SHP77 treated with DMSO at 0.1 percent for 48 hours (cell line): ENCODE data around the gene LYRM4.
A peak's percentile ranks its signal among the peaks of the same experiment; 100 is the strongest.

Source experiments
- DNase-seq: peaks from one replicate; lab custom pipeline; 2025; lab: John Stamatoyannopoulos, UW

LYRM4 gene

GRCh38 chr6:5279891-5280338 is 19.2 kb upstream of the LYRM4 start:
- DNase-seq = no peak

- no peak for DNase-seq
These were observed 17.9 kb upstream of the LYRM4 start for GRCh38 chr6:5278565-5279120.

GRCh38 chr6:5278047-5278446 is 17.3 kb upstream of the LYRM4 start:
- DNase-seq = no peak

DNA sequence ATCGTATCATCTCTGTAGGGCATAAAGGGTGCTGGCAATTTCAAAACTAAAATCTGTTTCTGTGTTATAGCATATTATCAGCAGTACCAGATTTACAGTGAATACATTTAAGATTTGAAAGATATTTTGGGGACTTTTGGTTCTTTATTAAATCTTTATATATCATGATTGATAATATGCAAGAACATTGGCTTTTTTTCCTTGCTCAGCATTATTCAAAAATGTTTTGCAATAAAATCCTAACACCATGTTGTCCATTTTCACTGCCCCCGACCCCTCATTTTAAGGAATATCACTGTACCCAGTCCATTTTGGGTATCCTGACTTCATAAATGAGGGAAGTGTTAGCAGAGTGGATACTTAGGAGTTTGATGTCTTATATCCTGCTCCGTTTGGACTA is 16.8 kb upstream of the LYRM4 start:
- DNase-seq = no peak

DNA sequence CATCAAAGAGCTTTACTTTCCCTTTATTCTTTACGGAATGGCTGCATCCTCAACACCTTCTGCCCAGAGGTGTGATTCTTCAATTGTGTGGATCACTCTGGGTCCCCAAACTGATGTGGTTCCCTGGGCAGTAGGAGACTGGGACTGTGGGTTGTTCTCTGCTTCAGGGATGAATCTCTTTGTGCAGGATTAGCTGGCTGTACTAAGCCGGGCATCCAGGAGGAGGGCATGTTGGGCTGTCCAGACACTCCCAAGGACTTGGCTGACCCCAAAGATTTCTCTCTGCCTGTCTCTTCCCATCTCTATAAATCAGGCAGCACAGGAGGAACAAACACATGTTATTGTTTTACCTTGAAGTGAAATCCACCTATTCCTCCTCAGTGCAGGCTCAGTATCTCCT is 15.8 kb upstream of the LYRM4 start:
- no peak for DNase-seq

DNA sequence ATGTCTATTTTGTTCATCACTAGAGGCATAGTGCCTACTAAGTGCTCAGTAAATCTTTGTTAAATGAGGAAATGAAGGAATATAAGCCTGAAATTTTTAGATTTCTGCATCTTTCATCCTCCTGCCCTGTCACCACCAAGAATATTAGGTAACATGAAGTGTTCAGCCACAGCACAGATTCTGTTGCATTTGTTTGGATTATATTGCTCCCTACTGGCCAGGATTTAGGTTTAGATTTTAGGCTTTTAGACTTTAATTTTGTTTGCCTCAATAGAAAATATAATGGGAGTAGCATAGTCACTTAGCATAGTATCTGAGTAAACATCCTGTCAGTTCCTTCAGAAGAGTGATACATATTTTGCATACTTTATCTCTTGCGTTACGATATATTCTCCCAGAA is 14.7 kb upstream of the LYRM4 start:
- DNase-seq = no peak

DNA sequence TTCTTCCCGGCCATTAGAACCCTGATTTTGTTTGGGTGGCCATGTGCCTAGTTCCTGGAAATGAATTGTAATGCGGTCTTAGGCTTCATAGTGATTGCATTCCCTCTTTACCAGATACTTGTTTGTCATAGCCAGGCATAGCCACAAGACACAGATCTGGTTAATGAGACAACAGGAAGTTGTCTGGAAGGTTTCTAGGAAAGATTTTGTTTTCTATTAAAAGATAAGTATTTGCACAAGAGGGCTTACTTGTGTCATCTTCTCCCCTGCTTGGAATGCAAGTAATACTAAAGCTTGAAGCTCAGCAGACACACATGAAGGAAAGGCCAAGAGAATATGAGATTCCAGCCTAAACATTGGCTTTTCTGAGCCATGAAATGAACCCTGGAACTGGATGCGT is 13.5 kb upstream of the LYRM4 start:
- DNase-seq = no peak

- DNase-seq = no peak
These were observed 11.2 kb upstream of the LYRM4 start for GRCh38 chr6:5271926-5272325.

DNA sequence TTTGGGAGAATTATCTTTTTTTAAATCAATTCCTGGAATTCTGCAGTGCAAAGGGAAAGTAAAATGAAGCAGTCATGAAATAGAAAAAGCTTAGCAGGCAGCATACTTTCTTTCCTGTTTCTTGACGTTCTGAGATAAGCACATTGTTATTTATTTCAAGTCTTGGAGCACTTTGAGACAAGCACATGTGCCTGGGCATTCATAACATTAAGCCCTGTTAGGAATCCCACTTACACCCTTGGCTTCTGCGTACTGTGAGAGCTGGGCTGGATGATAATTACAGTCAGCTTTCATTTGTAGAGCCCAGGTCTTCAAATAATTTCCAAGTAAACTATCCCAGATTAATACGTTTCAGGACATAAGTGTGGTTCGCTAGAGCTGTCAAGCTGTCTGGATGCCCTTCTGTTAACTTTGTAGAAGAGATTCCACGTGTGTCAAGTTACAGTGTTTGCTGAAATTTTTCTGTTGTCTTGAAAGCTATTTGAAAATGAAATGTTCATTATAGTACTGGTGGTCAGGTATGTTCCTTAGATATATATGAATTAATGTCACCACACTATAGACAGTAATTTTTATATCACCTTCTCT is 9.4 kb upstream of the LYRM4 start:
- DNase-seq = no peak

GRCh38 chr6:5266423-5266822 is 5.7 kb upstream of the LYRM4 start:
- no peak for DNase-seq

GRCh38 chr6:5261545-5262109 is 877 bp upstream of the LYRM4 start:
- no peak for DNase-seq

DNA sequence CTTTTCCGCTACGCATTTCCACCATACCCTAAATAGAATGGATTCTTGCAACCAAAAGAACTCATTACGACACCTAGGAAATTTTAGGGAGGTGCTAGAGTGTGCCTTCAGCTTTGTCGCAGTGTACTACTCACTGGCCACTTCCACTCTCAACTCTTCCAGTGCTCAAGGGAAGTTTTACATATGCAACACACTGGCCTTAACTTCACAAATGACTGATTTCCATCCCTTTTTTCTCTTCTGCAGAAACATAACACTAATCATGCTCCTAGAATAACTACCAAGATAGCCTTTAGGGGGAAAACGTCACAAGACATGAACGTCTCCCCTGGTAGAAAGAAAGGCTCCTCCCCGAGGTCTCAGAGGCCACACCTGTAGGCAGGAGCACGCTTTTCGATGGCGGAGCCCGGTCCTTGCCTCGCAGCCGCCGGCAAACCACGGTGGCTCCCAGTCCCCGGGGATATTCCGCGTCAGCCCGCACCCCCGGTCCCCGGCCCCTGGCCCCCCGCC is 584 bp downstream of the LYRM4 start:
- peak; percentile 9 for DNase-seq

DNA sequence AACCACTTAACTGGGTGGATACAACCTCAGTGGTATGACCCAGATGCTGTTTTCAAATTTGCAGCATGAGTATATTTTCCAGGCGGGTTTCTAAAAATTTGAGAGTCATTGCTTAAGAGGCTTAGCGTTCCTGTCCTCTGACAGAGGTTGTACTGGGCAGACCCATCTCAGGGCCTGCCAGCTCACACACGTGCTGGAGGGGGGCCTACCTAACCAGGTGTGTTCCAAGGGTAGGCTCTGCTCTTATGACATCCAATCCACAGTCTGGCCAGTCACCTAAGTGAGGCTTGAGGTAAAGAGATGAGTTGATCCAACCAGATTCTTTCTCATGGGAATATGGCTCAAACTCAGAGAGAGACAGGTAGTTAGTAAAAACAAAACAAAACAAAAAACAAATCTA is 1.3 kb downstream of the LYRM4 start:
- DNase-seq = no peak

DNA sequence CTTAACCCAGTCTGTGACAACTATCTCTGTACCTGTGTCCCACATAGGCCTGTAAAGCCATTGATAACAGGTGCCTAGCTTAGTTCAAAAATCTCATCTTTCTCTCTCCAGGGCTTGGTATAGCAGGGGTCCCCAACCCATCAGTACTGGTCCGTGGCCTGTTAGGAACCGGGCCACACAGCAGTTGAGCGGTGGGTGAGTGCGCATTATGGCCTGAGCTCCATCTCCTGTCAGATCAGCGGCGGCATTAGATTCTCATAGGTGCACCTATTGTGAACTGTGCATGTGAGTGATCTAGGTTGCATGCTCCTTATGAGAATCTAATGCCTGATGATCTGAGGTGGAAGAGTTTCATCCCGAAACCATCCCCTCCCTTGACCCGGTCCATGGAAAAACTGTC is 3.4 kb downstream of the LYRM4 start:
- no peak for DNase-seq

DNA sequence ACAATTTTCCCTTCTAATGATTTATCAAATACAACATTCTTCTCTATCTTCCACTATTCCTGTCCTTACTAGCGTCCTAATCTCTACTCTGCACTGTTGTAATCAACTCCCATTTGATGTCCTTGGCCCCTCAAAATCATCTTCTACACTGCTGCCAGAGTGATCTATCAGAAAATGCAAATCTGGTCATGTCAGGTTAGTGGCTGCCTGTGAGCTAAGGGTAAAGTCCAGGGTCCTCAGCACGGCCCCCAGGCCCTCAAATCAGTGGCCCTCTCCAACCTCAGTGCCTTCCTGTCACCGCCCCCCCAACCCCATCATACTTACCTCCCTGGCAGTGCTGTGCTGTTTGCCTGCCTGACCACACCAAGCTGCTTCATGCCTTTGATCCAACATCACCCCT is 3.8 kb downstream of the LYRM4 start:
- DNase-seq = no peak

- DNase-seq = no peak
These were observed 9.8 kb downstream of the LYRM4 start for GRCh38 chr6:5250911-5251310.

DNA sequence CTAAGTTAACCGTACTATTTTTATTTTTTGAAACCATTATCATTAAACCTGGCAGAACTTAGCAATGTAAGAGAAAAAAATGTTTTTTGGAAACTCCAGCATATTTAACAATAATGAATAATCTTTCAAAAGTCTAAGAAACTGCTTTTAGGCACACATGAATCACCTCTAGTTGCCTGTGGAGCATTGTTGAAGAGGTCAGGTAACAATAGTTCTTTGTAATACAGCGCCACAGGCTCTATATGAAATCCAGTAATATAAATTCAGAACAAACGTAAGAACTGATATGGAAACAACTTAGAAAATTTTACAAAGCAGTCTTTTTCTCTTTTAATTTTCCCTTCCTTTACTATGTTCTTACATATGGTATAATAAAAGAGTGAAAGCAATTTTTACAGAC is 10.3 kb downstream of the LYRM4 start:
- DNase-seq = no peak

DNA sequence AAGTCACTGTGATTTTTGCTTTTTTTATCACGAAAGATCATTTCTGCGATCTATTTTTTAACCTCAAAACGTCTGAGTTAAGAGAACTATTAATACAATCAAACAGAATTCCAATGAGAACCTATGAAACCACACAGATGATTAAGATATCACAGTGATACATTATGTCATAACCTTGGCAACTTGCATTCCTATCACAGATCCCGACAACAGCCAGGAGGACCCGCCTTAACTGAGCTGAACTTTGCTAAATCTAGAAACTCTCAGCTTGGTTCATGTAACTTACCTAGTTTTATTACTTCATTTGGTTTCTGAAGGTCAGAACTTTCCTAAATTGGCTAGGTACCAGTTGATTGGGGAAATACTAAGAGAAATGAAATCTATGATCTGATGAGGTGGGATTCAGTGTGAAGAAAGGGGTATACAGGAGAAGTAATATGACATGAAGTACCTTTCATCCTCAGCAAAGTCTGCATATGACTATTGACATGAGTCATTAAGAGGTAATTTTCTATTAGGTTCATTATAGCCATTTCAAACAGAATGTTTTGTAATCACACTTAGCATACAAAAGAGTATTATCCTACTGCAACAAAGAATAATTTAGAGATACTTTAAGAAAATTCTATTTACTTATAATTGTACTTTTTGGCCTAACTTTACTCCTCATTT is 11.2 kb downstream of the LYRM4 start:
- no peak for DNase-seq

- no peak for DNase-seq
These were observed 12.2 kb downstream of the LYRM4 start for GRCh38 chr6:5248302-5249098.

GRCh38 chr6:5247201-5247600 is 13.5 kb downstream of the LYRM4 start:
- no peak for DNase-seq

- DNase-seq = no peak
These were observed 14.3 kb downstream of the LYRM4 start for GRCh38 chr6:5246141-5247097.
